Prostate gland (tissue), 2 donors: ENCODE results near the gene GNB5.

ENCODE experiments used
- POLR2A ChIP-seq: fragments of 450-650 bp; IDR thresholded peaks from one replicate; pipeline ENCODE4 v1.6.1; 2016; ENCODE audit warnings: antibody characterized with exemption, mild to moderate bottlenecking
- POLR2AphosphoS5 ChIP-seq: sonication (generic); formaldehyde crosslinking; IDR thresholded peaks from one replicate; pipeline ENCODE4 v1.6.1; 2017; ENCODE audit warnings: antibody characterized with exemption
- TF ChIP-seq, protein P1 (sequence below), 4 experiments: fragments of 200-600 bp in 2 of 4; fragments of 450-650 bp in 2 of 4; sonication (generic) in 2 of 4; IDR thresholded peaks; 1 replicate in 3 of 4; 2 replicates in 1 of 4; pipeline ENCODE4 v1.5.1; 2016 to 2019; ENCODE audit warnings: antibody characterized with exemption in 4 of 4, mild to moderate bottlenecking in 2 of 4, moderate library complexity in 2 of 4

GRCh38 chr15:52162876-52163275, 28.3 kb downstream of the GNB5 start:
- TF ChIP-seq, protein P1, sequence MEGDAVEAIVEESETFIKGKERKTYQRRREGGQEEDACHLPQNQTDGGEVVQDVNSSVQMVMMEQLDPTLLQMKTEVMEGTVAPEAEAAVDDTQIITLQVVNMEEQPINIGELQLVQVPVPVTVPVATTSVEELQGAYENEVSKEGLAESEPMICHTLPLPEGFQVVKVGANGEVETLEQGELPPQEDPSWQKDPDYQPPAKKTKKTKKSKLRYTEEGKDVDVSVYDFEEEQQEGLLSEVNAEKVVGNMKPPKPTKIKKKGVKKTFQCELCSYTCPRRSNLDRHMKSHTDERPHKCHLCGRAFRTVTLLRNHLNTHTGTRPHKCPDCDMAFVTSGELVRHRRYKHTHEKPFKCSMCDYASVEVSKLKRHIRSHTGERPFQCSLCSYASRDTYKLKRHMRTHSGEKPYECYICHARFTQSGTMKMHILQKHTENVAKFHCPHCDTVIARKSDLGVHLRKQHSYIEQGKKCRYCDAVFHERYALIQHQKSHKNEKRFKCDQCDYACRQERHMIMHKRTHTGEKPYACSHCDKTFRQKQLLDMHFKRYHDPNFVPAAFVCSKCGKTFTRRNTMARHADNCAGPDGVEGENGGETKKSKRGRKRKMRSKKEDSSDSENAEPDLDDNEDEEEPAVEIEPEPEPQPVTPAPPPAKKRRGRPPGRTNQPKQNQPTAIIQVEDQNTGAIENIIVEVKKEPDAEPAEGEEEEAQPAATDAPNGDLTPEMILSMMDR (IDR thresholded peaks at IDR 0.05) = no peak
- TF ChIP-seq POLR2A (no peak), POLR2AphosphoS5 (no peak)
